K562 (cell line): ENCODE results near the gene THUMPD1.

Experiments
- MTF1 ChIP-seq: fragments of 250-450 bp; sonication (Bioruptor Pico); IDR thresholded peaks from 2 replicates; pipeline ENCODE4 v1.9.0; 2021; ENCODE audit warnings: moderate library complexity, mild to moderate bottlenecking, inconsistent platforms, borderline replicate concordance
- SIN3A ChIP-seq, 2 experiments: fragments of 150-350 bp in 1 of 2; IDR thresholded peaks; 2 replicates each; pipeline ENCODE4 v1.6.1; 2011 to 2016; ENCODE audit warnings: borderline replicate concordance in 2 of 2, low read depth in 2 of 2, low read length in 2 of 2, mild to moderate bottlenecking in 2 of 2, moderate library complexity in 2 of 2; ENCODE audit not compliant: control insufficient read depth in 1 of 2
- SMARCA4 ChIP-seq: fragments of 450-650 bp; IDR thresholded peaks from 2 replicates; pipeline ENCODE4 v1.6.1; 2016

- TF ChIP-seq SIN3A (IDR thresholded peaks at IDR 0.05; ENCODE audit: borderline replicate concordance in 2 of 2, control insufficient read depth in 1 of 2, low read depth in 2 of 2, low read length in 2 of 2) = no peak
- TF ChIP-seq MTF1 (CRISPR knock-in tag) = no peak
- TF ChIP-seq SMARCA4 = no peak
Measured at GRCh38 chr16:20711277-20711911, 30.2 kb downstream of the THUMPD1 start.
